GM11168 (cell line): Measurements from ENCODE around the gene ADD3.

Experiments used
- in situ Hi-C: fragments of 300-500 bp; cut with MboI; formaldehyde crosslinking; loops from one replicate; pipeline ENCODE4 v1.12.0; 2022; ENCODE audit warnings: low sequenced_read_pairs; ENCODE audit not compliant: unreplicated experiment

Gene ADD3

GRCh38 chr10:109998513-109998912 is 9.3 kb upstream of the ADD3 start:
- in situ Hi-C loops, result no loop called here

GRCh38 chr10:110002801-110003523 is 4.8 kb upstream of the ADD3 start:
- in situ Hi-C loops, result no loop called here

DNA sequence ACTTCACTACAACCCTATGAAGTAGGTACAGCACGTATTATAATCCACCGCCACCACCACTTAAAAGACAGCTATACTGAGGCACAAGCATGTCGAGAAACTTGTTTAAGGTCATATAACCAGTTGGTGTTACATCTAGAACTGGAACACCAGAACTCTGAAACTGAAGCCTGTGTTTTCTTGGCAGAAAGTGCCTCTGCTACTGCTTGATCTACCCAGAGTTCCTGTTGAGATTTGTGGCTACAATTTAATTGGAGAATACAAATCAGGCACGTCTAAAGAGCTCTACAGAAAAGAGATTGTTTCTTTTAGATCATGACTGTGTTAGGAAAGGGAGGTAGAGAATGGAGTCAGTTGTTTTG is 4.3 kb upstream of the ADD3 start:
- in situ Hi-C loops, result no loop called here

- in situ Hi-C loops, result loop anchor here (5.0 kb wide), 1 partner anchor 82 kb away; no protein-coding TSS in a partner anchor
Measured at GRCh38 chr10:110005719-110006118, 2.1 kb upstream of the ADD3 start.

DNA sequence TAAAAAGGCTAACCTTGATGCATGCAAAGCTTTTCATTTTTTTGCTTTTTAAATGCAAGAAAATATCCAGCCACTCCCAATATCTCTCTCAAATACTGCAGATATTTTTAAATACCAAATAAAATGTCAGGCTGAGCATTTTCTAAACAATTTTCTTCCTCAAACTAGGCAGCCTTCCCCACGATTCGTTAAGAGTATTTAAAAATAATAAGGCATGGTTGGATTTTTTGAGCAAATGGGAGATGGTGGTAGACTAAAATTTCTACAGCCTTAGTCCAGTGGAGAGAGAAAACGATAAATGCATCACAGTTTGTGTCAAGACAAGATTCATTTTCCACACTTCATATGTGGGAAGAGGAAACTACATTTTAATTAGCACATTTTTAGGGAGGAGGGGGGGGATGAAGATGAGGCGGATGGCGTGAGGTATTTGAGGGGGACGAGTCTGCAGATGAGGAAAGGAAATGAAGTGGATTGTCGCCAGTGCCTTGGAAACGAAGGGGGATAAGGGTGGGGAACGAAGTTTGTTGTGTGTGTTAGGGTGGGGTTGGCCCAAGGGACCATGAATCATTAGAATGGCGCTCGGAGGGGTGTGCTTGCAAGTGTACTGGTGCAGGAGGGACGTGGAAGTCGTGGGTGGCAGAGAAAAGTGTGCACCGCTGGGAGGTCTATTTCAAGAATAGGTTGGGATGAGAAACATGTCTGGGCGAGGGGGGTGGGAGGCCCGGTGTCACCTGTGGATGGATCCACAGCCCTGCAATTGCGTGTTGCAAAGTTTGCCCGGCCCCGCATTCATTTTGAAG is 1.2 kb upstream of the ADD3 start:
- in situ Hi-C loops, result loop anchor here (5.0 kb wide), 1 partner anchor 81 kb away; no protein-coding TSS in a partner anchor

- in situ Hi-C loops, result loop anchor here (5.0 kb wide), 1 partner anchor 80 kb away; no protein-coding TSS in a partner anchor
Measured at GRCh38 chr10:110007161-110007700, 553 bp upstream of the ADD3 start.

GRCh38 chr10:110008518-110009339 is 945 bp downstream of the ADD3 start:
- in situ Hi-C loops, result loop anchor here (5.0 kb wide), 1 partner anchor 79 kb away; no protein-coding TSS in a partner anchor

GRCh38 chr10:110009736-110010475 is 2.1 kb downstream of the ADD3 start:
- in situ Hi-C loops, result loop anchor here (5.0 kb wide), 1 partner anchor 77 kb away; no protein-coding TSS in a partner anchor

DNA sequence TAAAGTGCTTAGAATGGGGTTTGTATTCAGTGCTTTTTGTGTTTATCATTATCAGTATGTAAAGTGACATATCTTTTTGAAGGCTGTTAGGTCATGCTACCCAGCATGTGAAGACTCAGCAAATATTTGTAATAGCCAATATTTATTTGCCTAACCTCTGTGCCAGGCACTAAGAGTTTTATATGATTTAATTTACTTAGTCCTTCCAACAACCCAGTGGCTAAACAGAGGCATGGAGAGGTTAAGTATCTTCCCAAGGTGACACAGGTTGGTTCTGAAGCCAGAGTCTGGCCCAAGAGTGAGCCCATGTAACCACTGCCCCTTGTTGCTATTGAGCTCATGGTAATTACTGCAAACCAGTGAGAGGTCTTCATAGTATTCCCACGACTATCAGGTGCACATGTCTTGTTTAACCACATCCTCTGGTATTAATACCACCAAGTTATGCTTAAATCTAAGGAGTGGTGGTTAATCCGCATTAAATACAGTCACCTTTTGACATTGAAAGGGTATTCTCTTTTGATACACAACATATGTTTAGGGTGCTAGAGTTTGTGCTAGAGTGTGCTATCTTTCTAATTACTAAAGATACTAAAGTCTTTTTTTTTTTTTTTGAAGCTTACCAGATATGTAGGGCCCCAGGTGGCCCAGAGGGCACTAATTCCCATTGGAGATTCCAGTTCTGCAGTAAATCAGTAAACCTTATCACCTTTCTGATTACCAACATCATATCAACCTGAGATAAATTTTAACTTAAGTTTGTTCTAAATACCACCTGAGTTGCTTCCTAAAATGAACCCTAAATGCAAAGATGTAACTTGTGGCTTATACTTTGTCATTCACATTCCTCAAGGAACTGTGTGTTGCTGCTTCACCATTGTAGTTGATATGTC is 2.9 kb downstream of the ADD3 start:
- in situ Hi-C loops, result no loop called here

- in situ Hi-C loops, result no loop called here
Measured at GRCh38 chr10:110011681-110012080, 3.9 kb downstream of the ADD3 start.

- in situ Hi-C loops, result no loop called here
Measured at GRCh38 chr10:110013630-110014293, 6.0 kb downstream of the ADD3 start.

DNA sequence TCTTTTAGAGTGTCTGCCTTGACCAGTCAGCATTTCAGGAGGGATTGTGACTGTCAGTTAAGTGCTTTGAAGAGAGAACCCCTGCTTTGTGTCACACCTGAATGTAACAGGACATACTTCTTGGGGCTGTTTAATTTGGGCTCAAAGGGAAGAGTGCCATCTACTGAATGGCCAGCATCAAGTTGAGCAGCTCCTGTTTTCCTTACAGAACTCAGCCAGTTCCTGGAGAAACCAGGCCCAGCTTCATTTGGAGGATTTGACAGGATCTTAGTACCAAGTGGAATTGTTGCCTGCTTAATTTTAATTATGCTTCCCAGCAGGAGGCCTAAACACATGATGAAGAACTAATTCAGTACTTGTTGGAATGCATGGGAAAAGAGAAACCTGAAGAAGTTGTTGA is 8.3 kb downstream of the ADD3 start:
- in situ Hi-C loops, result no loop called here

DNA sequence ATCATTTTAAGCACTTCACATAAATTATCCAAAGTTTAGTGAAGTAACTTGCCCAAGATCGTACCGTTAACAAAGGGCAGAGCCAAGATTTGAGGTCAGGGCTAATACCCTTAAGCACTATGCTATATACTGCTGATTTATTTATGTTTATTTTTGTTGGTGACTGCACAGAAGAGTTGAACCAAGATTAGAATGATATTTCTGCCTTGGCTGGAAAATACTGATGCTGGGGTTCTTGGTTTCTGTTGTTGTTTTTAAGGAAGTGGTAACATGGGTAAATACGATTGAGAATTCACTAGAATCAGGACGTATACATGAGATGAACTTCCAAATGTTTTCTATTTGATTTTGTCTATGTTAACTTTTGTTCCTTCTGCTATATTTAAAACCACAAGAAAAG is 9.3 kb downstream of the ADD3 start:
- in situ Hi-C loops, result no loop called here

- in situ Hi-C loops, result no loop called here
Measured at GRCh38 chr10:110017907-110018306, 10.1 kb downstream of the ADD3 start.

- in situ Hi-C loops, result no loop called here
Measured at GRCh38 chr10:110020265-110020664, 12.5 kb downstream of the ADD3 start.

DNA sequence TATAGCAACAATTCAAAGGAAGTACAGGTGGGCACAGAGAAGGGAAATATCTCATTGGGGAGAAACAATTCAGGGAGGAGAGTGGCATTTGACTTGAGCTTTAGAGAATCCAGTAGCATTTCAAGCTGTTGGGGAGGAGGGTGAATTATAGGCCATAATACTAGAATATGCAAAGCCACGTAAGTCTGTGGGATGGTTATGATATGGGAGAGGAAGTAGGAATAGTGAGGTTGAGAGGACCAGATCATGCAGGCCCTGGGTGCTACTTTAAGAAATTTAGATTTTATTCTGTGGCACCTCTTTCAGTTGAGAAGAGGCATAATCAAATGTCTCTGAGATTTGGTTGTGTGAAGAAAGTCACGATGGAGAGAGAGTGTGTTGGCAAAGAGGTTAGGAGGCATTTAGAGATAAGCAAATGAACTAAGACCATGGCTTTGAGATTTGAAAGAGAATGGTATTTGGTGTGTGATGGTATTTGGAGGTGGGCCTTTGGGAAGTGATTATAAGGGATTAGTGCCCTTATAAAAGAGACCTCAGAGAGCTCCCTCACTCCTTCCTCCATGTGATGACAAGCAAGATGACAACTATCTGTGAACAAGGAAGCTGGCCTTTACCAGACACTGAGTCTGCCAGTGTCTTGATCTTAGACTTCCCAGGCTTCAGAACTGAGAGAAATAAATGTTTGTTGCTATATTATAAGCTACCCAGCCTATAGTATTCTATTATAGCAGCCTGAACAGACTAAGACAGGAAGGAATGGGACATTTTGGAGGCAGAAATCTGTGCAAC is 15.1 kb downstream of the ADD3 start:
- in situ Hi-C loops, result no loop called here

GRCh38 chr10:110023785-110024465 is 16.1 kb downstream of the ADD3 start:
- in situ Hi-C loops, result no loop called here
